Neural crest cell (in vitro differentiated cells): ENCODE data around the gene KLHL6. TPM values are rescaled to one million over a fixed set of nuclear protein-coding genes. Genes with fewer than 3 reads are reported as not detected.
A peak's percentile ranks its signal among the peaks of the same experiment; 100 is the strongest.

ENCODE experiments used
- DNase-seq: peaks from one replicate; pipeline ENCODE4 v3.0.0; 2021; ENCODE audit warnings: low read depth, mixed read lengths, low spot score
- H3K27ac Mint-ChIP-seq: one replicate; pipeline ENCODE4 v1.8.0; 2021; ENCODE audit warnings: mild to moderate bottlenecking, mixed read lengths; ENCODE audit not compliant: unreplicated experiment
- H3K27me3 Mint-ChIP-seq: 2 replicates; pipeline ENCODE4 v1.8.0; 2021; ENCODE audit warnings: low read depth, mild to moderate bottlenecking, mixed read lengths
- H3K36me3 Mint-ChIP-seq: 2 replicates; pipeline ENCODE4 v1.8.0; 2021; ENCODE audit warnings: low read depth, mild to moderate bottlenecking, mixed read lengths
- H3K4me1 Mint-ChIP-seq: 2 replicates; pipeline ENCODE4 v1.8.0; 2021; ENCODE audit warnings: mixed read lengths
- H3K4me3 Mint-ChIP-seq: one replicate; pipeline ENCODE4 v1.8.0; 2021; ENCODE audit warnings: mild to moderate bottlenecking, mixed read lengths
- H3K9me3 Mint-ChIP-seq: 2 replicates; pipeline ENCODE4 v1.8.0; 2021; ENCODE audit warnings: mixed read lengths
- CTCF ChIP-seq: fragments of 200-600 bp; sonication (generic); conservative IDR thresholded peaks from 2 replicates; pipeline ENCODE4 v1.5.0; 2021; ENCODE audit warnings: antibody characterized with exemption, mild to moderate bottlenecking
- total RNA-seq: library from RNA; stranded (reverse); gene quantifications from 2 replicates; pipeline ENCODE4 v1.2.1, GENCODE V29; 2021

KLHL6 gene
- total RNA-seq, 1 donor from 2014 or later, result 0.12 TPM

- no peak for DNase-seq
- TF ChIP-seq CTCF, result no peak
- Mint-ChIP-seq H3K9me3 (peaks cover 2% of the 10 kb centered on the region), H3K27me3 (no peaks in the 10 kb centered on the region), H3K36me3 (no peaks in the 10 kb centered on the region), H3K27ac (peak overlapping the region; percentile 43), H3K4me3 (no peak overlapping the region), H3K4me1 (peaks cover 3% of the 10 kb centered on the region)
Measured at GRCh38 chr3:183491109-183491922, 64.2 kb downstream of the KLHL6 start.

- no peak for DNase-seq
- Mint-ChIP-seq H3K4me3 (no peak overlapping the region), H3K27me3 (no peaks in the 10 kb centered on the region), H3K36me3 (no peaks in the 10 kb centered on the region), H3K4me1 (peaks cover 3% of the 10 kb centered on the region), H3K9me3 (no peaks in the 10 kb centered on the region), H3K27ac (no peak overlapping the region)
- TF ChIP-seq CTCF, result no peak
Measured at GRCh38 chr3:183490653-183491052, 64.9 kb downstream of the KLHL6 start.

GRCh38 chr3:183490211-183490601 lies 65.3 kb downstream of the KLHL6 start:
- Mint-ChIP-seq H3K27me3 (no peaks in the 10 kb centered on the region), H3K4me3 (no peak overlapping the region), H3K4me1 (peaks cover 3% of the 10 kb centered on the region), H3K36me3 (no peaks in the 10 kb centered on the region), H3K9me3 (no peaks in the 10 kb centered on the region), H3K27ac (no peak overlapping the region)
- TF ChIP-seq CTCF, result peak; percentile 28
- DNase-seq, result no peak

GRCh38 chr3:183489455-183490210 lies 65.9 kb downstream of the KLHL6 start:
- no peaks in the 10 kb centered on the region for H3K36me3 Mint-ChIP-seq
- H3K27ac Mint-ChIP-seq, result no peak overlapping the region
- H3K4me3 Mint-ChIP-seq, result no peak overlapping the region
- no peaks in the 10 kb centered on the region for H3K27me3 Mint-ChIP-seq
- H3K4me1 Mint-ChIP-seq, result peaks cover 4% of the 10 kb centered on the region
- TF ChIP-seq CTCF, result no peak
- DNase-seq, result no peak
- H3K9me3 Mint-ChIP-seq, result no peaks in the 10 kb centered on the region

- peaks cover 9% of the 10 kb centered on the region for H3K4me1 Mint-ChIP-seq
- no peak overlapping the region for H3K4me3 Mint-ChIP-seq
- no peak for DNase-seq
- no peak for TF ChIP-seq CTCF
- no peaks in the 10 kb centered on the region for H3K36me3 Mint-ChIP-seq
- H3K27ac Mint-ChIP-seq, result peak overlapping the region; percentile 69
- no peaks in the 10 kb centered on the region for H3K27me3 Mint-ChIP-seq
- no peaks in the 10 kb centered on the region for H3K9me3 Mint-ChIP-seq
Measured at GRCh38 chr3:183488343-183488742, 67.2 kb downstream of the KLHL6 start.
